ENCODE results near the gene GRXCR2. TPM values are rescaled to one million over a fixed set of nuclear protein-coding genes. Genes with fewer than 3 reads are reported as not detected.
"Not testable (repeated sequence)": the region's sequence is repeated elsewhere in the genome, so short reads cannot be mapped to it uniquely, and the experiment has no call there.

The GRXCR2 gene
- total RNA-seq, 4 donors from 2014 or later = not detected

DNA sequence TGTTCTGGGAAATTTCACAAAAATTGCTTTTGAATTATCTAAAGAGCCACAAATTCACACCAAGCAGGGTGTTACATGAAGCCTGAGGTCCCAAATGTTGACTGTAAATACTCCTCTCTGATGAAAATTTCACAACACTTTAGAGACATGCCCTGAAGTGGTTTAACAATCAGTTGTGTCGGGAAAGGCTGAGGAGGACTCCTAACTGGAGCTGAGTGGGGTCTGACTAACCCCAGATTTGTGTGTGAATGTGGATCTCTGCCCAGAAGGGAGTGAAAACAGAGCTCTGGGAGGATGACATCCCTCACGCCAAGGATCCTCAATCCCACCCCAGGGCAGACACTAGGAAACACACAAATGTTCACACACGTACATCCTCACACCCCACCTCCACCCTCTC, 31.1 kb upstream of the GRXCR2 start:
- intact Hi-C loops (cut with DNase I) = no loop called here
- TF ChIP-seq, protein P1, sequence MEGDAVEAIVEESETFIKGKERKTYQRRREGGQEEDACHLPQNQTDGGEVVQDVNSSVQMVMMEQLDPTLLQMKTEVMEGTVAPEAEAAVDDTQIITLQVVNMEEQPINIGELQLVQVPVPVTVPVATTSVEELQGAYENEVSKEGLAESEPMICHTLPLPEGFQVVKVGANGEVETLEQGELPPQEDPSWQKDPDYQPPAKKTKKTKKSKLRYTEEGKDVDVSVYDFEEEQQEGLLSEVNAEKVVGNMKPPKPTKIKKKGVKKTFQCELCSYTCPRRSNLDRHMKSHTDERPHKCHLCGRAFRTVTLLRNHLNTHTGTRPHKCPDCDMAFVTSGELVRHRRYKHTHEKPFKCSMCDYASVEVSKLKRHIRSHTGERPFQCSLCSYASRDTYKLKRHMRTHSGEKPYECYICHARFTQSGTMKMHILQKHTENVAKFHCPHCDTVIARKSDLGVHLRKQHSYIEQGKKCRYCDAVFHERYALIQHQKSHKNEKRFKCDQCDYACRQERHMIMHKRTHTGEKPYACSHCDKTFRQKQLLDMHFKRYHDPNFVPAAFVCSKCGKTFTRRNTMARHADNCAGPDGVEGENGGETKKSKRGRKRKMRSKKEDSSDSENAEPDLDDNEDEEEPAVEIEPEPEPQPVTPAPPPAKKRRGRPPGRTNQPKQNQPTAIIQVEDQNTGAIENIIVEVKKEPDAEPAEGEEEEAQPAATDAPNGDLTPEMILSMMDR (IDR thresholded peaks at IDR 0.05) = no peak
- TF ChIP-seq POLR2A (IDR thresholded peaks at IDR 0.05; ENCODE audit: low read depth) = no peak
- no peak for TF ChIP-seq POLR2AphosphoS5 (IDR thresholded peaks at IDR 0.05)
- TF ChIP-seq EP300 (IDR thresholded peaks at IDR 0.05) = no peak
- Histone ChIP-seq H3K27me3 (no peaks in the 10 kb centered on the region), H3K36me3 (no peaks in the 10 kb centered on the region), H3K27ac (replicated peaks in 1 of 4) (no peak overlapping the region), H3K9me3 (peaks cover 0 to 10% (median 0%) of the 10 kb centered on the region in 4 donors), H3K4me3 (no peak overlapping the region), H3K4me1 (no peaks in the 10 kb centered on the region)
- 68% methylated on average over 3 of the region's 3 CpGs for WGBS
- DNase-seq (ENCODE audit: extremely low spot score) = peak; percentile 74

DNA sequence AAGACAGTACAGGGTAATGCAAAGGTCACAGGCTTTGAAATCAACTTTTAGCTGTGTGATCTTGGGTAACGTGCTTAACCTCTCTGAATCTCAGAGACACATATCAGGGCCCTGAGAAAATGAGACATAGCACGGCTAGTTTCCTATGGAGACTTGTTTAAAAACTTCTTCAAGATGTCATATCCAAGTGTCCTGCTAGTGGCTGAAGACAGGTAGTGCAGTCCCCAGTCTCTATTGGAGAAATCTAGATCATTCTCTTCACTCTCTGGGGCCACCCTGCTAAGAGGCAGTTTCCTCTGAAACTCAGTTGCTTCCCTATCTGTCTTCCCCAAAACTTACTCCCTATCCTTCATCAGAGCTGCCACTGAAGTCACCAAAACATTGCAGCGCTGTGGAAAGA, 30.3 kb upstream of the GRXCR2 start:
- Histone ChIP-seq H3K4me1 (no peaks in the 10 kb centered on the region), H3K9me3 (peaks cover 0 to 10% (median 0%) of the 10 kb centered on the region in 4 donors), H3K27ac (replicated peaks in 1 of 4) (no peak overlapping the region), H3K4me3 (no peak overlapping the region), H3K36me3 (no peaks in the 10 kb centered on the region), H3K27me3 (no peaks in the 10 kb centered on the region)
- WGBS = 80% methylated on average over 3 of the region's 3 CpGs
- TF ChIP-seq POLR2AphosphoS5 (IDR thresholded peaks at IDR 0.05) (no peak), EP300 (IDR thresholded peaks at IDR 0.05) (no peak), POLR2A (IDR thresholded peaks at IDR 0.05; ENCODE audit: low read depth) (no peak)
- TF ChIP-seq, protein P1 (IDR thresholded peaks at IDR 0.05) = peak in 1 of 3 experiments; percentile 18
- no peak for DNase-seq (ENCODE audit: extremely low spot score)
- intact Hi-C loops (cut with DNase I) = no loop called here

DNA sequence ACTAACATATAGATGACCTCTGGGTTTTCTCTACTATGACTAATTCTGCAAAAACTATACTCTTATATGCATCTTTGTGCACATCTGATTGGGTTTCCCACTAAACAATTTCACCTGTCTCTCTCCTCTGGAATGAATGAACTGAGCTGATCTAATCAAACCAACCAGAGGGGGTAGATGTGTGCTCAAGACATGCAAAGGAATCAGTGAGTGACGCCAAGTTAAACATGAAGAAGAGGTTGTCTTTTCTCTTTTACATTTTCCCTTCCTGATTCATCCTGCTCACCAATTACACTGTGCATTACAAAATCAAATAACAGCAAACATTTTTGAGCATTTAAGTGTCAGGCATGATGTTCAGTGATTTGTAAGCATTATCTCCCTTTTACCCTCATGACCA, 29.6 kb upstream of the GRXCR2 start:
- intact Hi-C loops (cut with DNase I) = no loop called here
- Histone ChIP-seq H3K9me3 (peaks cover 0 to 10% (median 0%) of the 10 kb centered on the region in 4 donors), H3K36me3 (no peaks in the 10 kb centered on the region), H3K4me1 (no peaks in the 10 kb centered on the region), H3K27ac (replicated peaks in 1 of 4) (no peak overlapping the region), H3K4me3 (no peak overlapping the region), H3K27me3 (no peaks in the 10 kb centered on the region)
- TF ChIP-seq EP300 (IDR thresholded peaks at IDR 0.05) = no peak
- no peak for TF ChIP-seq POLR2AphosphoS5 (IDR thresholded peaks at IDR 0.05)
- TF ChIP-seq, protein P1 (IDR thresholded peaks at IDR 0.05) = no peak
- no peak for TF ChIP-seq POLR2A (IDR thresholded peaks at IDR 0.05; ENCODE audit: low read depth)
- 94% methylated on average over 1 of the region's 1 CpG for WGBS
- DNase-seq (ENCODE audit: extremely low spot score) = no peak

DNA sequence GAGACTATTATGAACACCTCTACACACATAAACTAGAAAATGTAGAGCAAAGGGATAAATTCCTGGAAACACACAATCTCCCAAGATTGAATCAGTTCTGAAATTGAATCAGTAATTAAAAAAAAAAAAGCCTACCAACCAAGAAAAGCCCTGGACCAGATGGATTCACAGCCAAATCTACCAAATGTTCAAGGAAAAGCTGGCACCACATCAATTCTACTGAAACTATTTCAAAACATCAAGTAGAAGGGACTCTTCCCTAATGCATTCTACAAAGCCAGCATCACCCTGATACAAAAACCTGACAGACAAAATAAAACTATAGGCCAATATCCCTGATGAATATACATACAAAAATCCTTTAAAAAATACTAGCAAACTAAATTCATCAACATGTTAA, 25.4 kb upstream of the GRXCR2 start:
- no peaks in the 10 kb centered on the region for H3K27me3 ChIP-seq
- H3K36me3 ChIP-seq = no peaks in the 10 kb centered on the region
- H3K4me3 ChIP-seq = no peak overlapping the region
- no peaks in the 10 kb centered on the region for H3K4me1 ChIP-seq
- no peak overlapping the region for H3K27ac ChIP-seq (replicated peaks in 1 of 4)
- DNase-seq (ENCODE audit: extremely low spot score) = no peak
- intact Hi-C loops (cut with DNase I) = no loop called here
- peaks cover 0 to 10% (median 0%) of the 10 kb centered on the region in 4 donors for H3K9me3 ChIP-seq
- TF ChIP-seq POLR2A (IDR thresholded peaks at IDR 0.05; ENCODE audit: low read depth) = no peak
- no peak for TF ChIP-seq EP300 (IDR thresholded peaks at IDR 0.05)
- TF ChIP-seq POLR2AphosphoS5 (IDR thresholded peaks at IDR 0.05) = no peak
- TF ChIP-seq, protein P1 (IDR thresholded peaks at IDR 0.05) = no peak

DNA sequence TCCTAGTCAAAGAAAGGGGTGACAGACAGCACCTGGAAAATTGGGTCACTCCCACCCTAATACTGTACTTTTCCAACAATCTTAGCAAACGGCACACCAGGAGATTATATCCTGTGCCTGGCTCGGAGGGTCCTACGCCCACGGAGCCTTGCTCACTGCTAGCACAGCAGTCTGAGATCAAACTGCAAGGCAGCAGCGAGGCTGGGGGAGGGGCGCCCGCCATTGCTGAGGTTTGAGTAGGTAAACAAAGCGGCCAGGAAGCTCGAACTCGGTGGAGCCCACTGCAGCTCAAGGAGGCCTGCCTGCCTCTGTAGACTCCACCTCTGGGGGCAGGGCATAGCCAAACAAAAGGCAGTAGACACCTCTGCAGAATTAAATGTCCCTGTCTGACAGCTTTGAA, 18.6 kb upstream of the GRXCR2 start:
- intact Hi-C loops (cut with DNase I); H3K36me3 ChIP-seq: not testable (repeated sequence)

More for the DNA sequence above, 18.6 kb upstream of the GRXCR2 start:
- WGBS = 89% methylated on average over 10 of the region's 10 CpGs
- not testable (repeated sequence) for H3K4me3 ChIP-seq; H3K27me3 ChIP-seq; H3K4me1 ChIP-seq; H3K27ac ChIP-seq (replicated peaks in 1 of 4); DNase-seq (ENCODE audit: extremely low spot score)
- H3K9me3 ChIP-seq = peaks cover 0 to 15% (median 5%) of the 10 kb centered on the region in 4 donors

Data from esophagus muscularis mucosa (tissue), 4 donors.